HEK293 (cell line): ENCODE measurements around the gene DHRS7B.

ENCODE experiments used
- CTCF ChIA-PET: fragments of 350-600 bp; formaldehyde crosslinking; extraction: SDS; loops from one replicate; lab custom pipeline; 2021; ENCODE audit warnings: antibody characterized with exemption; lab: Yijun Ruan, JAX
- POLR2A ChIA-PET: fragments of 300-600 bp; formaldehyde crosslinking; extraction: SDS; loops from one replicate; lab custom pipeline; 2020; ENCODE audit warnings: antibody characterized with exemption, inconsistent platforms; lab: Yijun Ruan, JAX
- H3K27ac ChIP-seq: fragments of 200-500 bp; sonication (Bioruptor generic); 2 replicates; pipeline ENCODE4 v1.5.1; 2014; ENCODE audit warnings: low read depth, low read length, control low read depth, inconsistent platforms; ENCODE audit errors: extremely low read depth
- H3K36me3 ChIP-seq, 2 experiments: fragments of 200-500 bp in 1 of 2; sonication (Bioruptor generic) in 1 of 2; 1 replicate in 1 of 2; 2 replicates in 1 of 2; pipeline ENCODE4 v1.5.1; 2014 to 2017; ENCODE audit warnings: inconsistent platforms in 2 of 2, low read length in 2 of 2; ENCODE audit not compliant: control insufficient read depth in 2 of 2, insufficient read depth in 1 of 2
- H3K4me1 ChIP-seq: fragments of 200-500 bp; sonication (Bioruptor generic); 2 replicates; pipeline ENCODE4 v1.5.1; 2014; ENCODE audit warnings: mild to moderate bottlenecking, low read length, inconsistent platforms; ENCODE audit not compliant: control insufficient read depth, insufficient read depth
- H3K4me3 ChIP-seq: 2 replicates; pipeline ENCODE4 v1.5.1; 2011; ENCODE audit warnings: low read depth, mild to moderate bottlenecking, control low read depth, low read length, moderate library complexity
- H3K9me3 ChIP-seq: fragments of 200-500 bp; sonication (Bioruptor generic); 2 replicates; pipeline ENCODE4 v1.5.1; 2014; ENCODE audit warnings: low read depth, low read length, inconsistent platforms; ENCODE audit not compliant: control insufficient read depth, insufficient read depth
- KLF16 ChIP-seq: fragments of 450-650 bp; formaldehyde crosslinking; IDR thresholded peaks from 2 replicates; pipeline ENCODE4 v1.5.1; 2017; ENCODE audit warnings: missing biosample characterization, missing genetic modification characterization
- KLF7 ChIP-seq: fragments of 450-650 bp; formaldehyde crosslinking; IDR thresholded peaks from 2 replicates; pipeline ENCODE4 v1.5.1; 2016; ENCODE audit warnings: missing biosample characterization, missing genetic modification characterization, borderline replicate concordance
- MYNN ChIP-seq: fragments of 450-650 bp; formaldehyde crosslinking; IDR thresholded peaks from 2 replicates; pipeline ENCODE4 v1.5.1; 2016; ENCODE audit warnings: missing biosample characterization, missing genetic modification characterization, borderline replicate concordance
- MZF1 ChIP-seq: fragments of 450-650 bp; formaldehyde crosslinking; IDR thresholded peaks from 2 replicates; pipeline ENCODE4 v1.5.1; 2017; ENCODE audit warnings: missing biosample characterization, missing genetic modification characterization, borderline replicate concordance
- SP3 ChIP-seq: fragments of 450-650 bp; formaldehyde crosslinking; IDR thresholded peaks from 2 replicates; pipeline ENCODE4 v1.5.1; 2016; ENCODE audit warnings: missing biosample characterization, missing genetic modification characterization
- YY2 ChIP-seq: fragments of 450-650 bp; formaldehyde crosslinking; IDR thresholded peaks from 2 replicates; pipeline ENCODE4 v1.5.1; 2016; ENCODE audit warnings: missing biosample characterization, missing genetic modification characterization
- ZFP3 ChIP-seq: fragments of 450-650 bp; formaldehyde crosslinking; IDR thresholded peaks from 2 replicates; pipeline ENCODE4 v1.5.1; 2016; ENCODE audit warnings: low read depth, missing biosample characterization, missing genetic modification characterization
- ZFP41 ChIP-seq: fragments of 450-650 bp; formaldehyde crosslinking; IDR thresholded peaks from 2 replicates; pipeline ENCODE4 v1.5.1; 2016; ENCODE audit warnings: missing biosample characterization, missing genetic modification characterization, borderline replicate concordance
- ZIC2 ChIP-seq: fragments of 450-650 bp; formaldehyde crosslinking; IDR thresholded peaks from 2 replicates; pipeline ENCODE4 v1.5.1; 2016; ENCODE audit warnings: missing biosample characterization, missing genetic modification characterization
- ZNF133 ChIP-seq: fragments of 450-650 bp; formaldehyde crosslinking; IDR thresholded peaks from 2 replicates; pipeline ENCODE4 v1.5.1; 2016; ENCODE audit warnings: missing biosample characterization, missing genetic modification characterization
- ZNF529 ChIP-seq: fragments of 450-650 bp; formaldehyde crosslinking; IDR thresholded peaks from 2 replicates; pipeline ENCODE4 v1.5.1; 2017; ENCODE audit warnings: missing genetic modification characterization, missing biosample characterization; ENCODE audit not compliant: insufficient replicate concordance
- ZNF555 ChIP-seq: fragments of 450-650 bp; formaldehyde crosslinking; conservative IDR thresholded peaks from 2 replicates; pipeline ENCODE4 v1.5.1; 2017; ENCODE audit warnings: missing biosample characterization, mild to moderate bottlenecking, missing genetic modification characterization, inconsistent platforms
- ZNF558 ChIP-seq: fragments of 450-650 bp; formaldehyde crosslinking; IDR thresholded peaks from 2 replicates; pipeline ENCODE4 v1.5.1; 2016; ENCODE audit warnings: missing biosample characterization, missing genetic modification characterization
- ZNF707 ChIP-seq: fragments of 450-650 bp; formaldehyde crosslinking; IDR thresholded peaks from 2 replicates; pipeline ENCODE4 v1.5.1; 2016; ENCODE audit warnings: missing biosample characterization, missing genetic modification characterization
- ZNF747 ChIP-seq: fragments of 450-650 bp; formaldehyde crosslinking; IDR thresholded peaks from 2 replicates; pipeline ENCODE4 v1.5.1; 2016; ENCODE audit warnings: missing biosample characterization, missing genetic modification characterization
- ZNF76 ChIP-seq: fragments of 450-650 bp; formaldehyde crosslinking; IDR thresholded peaks from 2 replicates; pipeline ENCODE4; 2016; ENCODE audit warnings: low read depth, missing biosample characterization, missing genetic modification characterization, borderline replicate concordance
- ZNF792 ChIP-seq: fragments of 450-650 bp; formaldehyde crosslinking; IDR thresholded peaks from 2 replicates; pipeline ENCODE4 v1.5.1; 2016; ENCODE audit warnings: missing biosample characterization, missing genetic modification characterization
- ZSCAN23 ChIP-seq: fragments of 450-650 bp; formaldehyde crosslinking; IDR thresholded peaks from 2 replicates; pipeline ENCODE4 v1.5.1; 2016; ENCODE audit warnings: missing biosample characterization, missing genetic modification characterization
- TF ChIP-seq, protein P1 (sequence below): fragments of 450-650 bp; formaldehyde crosslinking; IDR thresholded peaks from 2 replicates; pipeline ENCODE4 v1.5.1; 2016; ENCODE audit warnings: missing biosample characterization, missing genetic modification characterization, borderline replicate concordance
- TF ChIP-seq, protein P2 (sequence below): fragments of 450-650 bp; formaldehyde crosslinking; IDR thresholded peaks from 2 replicates; pipeline ENCODE4 v1.5.1; 2016; ENCODE audit warnings: missing biosample characterization, missing genetic modification characterization
- TF ChIP-seq, protein P3 (sequence below): sonication (generic); formaldehyde crosslinking; IDR thresholded peaks from 2 replicates; pipeline ENCODE4 v1.8.1; 2022; ENCODE audit warnings: mild to moderate bottlenecking, moderate library complexity, missing genetic modification reagents

Gene DHRS7B

DNA sequence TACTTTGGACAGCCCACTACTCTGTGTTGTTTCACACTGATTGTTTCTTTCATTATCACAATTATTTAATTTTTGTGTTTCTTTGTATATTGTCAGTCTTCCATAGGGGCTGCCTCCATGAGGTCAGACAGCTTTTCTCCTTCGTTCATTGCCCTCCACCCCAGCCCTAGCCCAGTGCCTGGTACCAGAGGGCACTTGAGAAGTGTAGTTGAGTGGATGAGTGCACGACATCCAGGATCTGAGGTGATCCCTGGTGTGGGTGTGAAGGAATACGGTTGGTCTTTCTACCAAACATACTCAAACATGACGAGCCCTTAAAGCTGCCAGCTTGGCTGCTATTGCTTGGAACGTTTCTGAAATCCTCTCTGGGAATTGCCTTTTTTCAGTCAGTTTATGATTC is 37.9 kb downstream of the DHRS7B start:
- ChIA-PET POLR2A (no interaction called here), CTCF (interaction anchor here (0.6 kb wide), 2 partner anchors 9 to 318 kb away, joined by 3 to 4 read pairs; no protein-coding TSS in a partner anchor)

DNA sequence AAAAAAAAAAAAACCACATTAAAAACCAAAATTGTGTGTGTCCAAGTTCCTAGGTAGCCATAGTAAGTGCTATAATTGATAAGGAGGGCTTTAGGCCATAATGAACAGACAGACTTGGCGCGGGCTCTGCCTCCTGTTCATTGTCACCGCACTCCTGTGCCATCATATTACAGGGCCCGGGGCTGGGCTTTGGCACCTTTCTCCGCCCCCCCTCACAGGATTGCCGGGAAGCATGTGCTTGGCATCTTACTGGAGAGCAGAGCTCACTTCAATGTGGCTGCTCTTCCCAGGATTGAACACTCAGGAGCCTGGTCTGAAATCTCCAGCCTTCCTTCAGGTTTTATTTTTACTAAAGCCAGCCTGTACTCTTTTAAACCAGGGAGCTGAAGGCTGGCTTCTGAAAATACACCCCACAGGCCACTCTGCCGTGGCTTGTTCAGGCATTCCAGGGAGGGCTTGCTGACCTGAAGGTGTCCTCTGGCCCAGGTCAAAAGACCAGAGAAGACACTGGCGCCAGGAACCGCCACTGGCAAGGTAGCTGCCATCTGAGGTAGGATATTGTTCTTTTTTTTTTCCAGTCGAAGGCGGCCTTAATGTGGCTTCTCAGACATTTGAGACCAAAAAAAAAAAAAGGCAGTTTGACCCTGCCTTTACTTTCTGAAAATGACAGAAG is 39.3 kb downstream of the DHRS7B start:
- no peak overlapping the region for H3K27ac ChIP-seq
- POLR2A ChIA-PET = no interaction called here
- CTCF ChIA-PET = interaction anchor here (0.6 kb wide), 1 partner anchor 108 kb away, joined by 4 read pairs; no protein-coding TSS in a partner anchor
- peaks cover 0 to 3% of the 10 kb centered on the region in 2 experiments; a peak in 1 of 3 replicates for H3K36me3 ChIP-seq
- TF ChIP-seq SP3 (tag by site-specific recombination) (no peak), ZNF529 (tag by site-specific recombination) (no peak), ZNF792 (tag by site-specific recombination) (no peak), YY2 (no peak), ZSCAN23 (tag by site-specific recombination) (no peak), KLF16 (tag by site-specific recombination) (no peak), MYNN (tag by site-specific recombination) (no peak), ZNF747 (tag by site-specific recombination) (no peak), ZFP3 (tag by site-specific recombination) (no peak)
- TF ChIP-seq, protein P1, sequence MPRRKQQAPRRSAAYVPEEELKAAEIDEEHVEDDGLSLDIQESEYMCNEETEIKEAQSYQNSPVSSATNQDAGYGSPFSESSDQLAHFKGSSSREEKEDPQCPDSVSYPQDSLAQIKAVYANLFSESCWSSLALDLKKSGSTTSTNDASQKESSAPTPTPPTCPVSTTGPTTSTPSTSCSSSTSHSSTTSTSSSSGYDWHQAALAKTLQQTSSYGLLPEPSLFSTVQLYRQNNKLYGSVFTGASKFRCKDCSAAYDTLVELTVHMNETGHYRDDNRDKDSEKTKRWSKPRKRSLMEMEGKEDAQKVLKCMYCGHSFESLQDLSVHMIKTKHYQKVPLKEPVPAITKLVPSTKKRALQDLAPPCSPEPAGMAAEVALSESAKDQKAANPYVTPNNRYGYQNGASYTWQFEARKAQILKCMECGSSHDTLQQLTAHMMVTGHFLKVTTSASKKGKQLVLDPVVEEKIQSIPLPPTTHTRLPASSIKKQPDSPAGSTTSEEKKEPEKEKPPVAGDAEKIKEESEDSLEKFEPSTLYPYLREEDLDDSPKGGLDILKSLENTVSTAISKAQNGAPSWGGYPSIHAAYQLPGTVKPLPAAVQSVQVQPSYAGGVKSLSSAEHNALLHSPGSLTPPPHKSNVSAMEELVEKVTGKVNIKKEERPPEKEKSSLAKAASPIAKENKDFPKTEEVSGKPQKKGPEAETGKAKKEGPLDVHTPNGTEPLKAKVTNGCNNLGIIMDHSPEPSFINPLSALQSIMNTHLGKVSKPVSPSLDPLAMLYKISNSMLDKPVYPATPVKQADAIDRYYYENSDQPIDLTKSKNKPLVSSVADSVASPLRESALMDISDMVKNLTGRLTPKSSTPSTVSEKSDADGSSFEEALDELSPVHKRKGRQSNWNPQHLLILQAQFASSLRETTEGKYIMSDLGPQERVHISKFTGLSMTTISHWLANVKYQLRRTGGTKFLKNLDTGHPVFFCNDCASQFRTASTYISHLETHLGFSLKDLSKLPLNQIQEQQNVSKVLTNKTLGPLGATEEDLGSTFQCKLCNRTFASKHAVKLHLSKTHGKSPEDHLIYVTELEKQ (tag by site-specific recombination) = no peak
- TF ChIP-seq, protein P2, sequence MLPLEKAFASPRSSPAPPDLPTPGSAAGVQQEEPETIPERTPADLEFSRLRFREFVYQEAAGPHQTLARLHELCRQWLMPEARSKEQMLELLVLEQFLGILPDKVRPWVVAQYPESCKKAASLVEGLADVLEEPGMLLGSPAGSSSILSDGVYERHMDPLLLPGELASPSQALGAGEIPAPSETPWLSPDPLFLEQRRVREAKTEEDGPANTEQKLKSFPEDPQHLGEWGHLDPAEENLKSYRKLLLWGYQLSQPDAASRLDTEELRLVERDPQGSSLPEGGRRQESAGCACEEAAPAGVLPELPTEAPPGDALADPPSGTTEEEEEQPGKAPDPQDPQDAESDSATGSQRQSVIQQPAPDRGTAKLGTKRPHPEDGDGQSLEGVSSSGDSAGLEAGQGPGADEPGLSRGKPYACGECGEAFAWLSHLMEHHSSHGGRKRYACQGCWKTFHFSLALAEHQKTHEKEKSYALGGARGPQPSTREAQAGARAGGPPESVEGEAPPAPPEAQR = no peak
- H3K9me3 ChIP-seq = no peaks in the 10 kb centered on the region
- peaks cover 5% of the 10 kb centered on the region for H3K4me1 ChIP-seq
- H3K4me3 ChIP-seq = no peak overlapping the region

More for the DNA sequence above, 37.9 kb downstream of the DHRS7B start:
- no peak overlapping the region for H3K27ac ChIP-seq
- peaks cover 0 to 3% of the 10 kb centered on the region in 2 experiments; a peak in 1 of 3 replicates for H3K36me3 ChIP-seq
- no peak for TF ChIP-seq ZNF133
- no peak for TF ChIP-seq ZNF555 (tag by site-specific recombination)
- TF ChIP-seq MZF1 (tag by site-specific recombination) = no peak
- no peak for TF ChIP-seq ZFP41
- no peak for TF ChIP-seq ZNF707 (tag by site-specific recombination)
- TF ChIP-seq ZIC2 = no peak
- TF ChIP-seq, protein P3, sequence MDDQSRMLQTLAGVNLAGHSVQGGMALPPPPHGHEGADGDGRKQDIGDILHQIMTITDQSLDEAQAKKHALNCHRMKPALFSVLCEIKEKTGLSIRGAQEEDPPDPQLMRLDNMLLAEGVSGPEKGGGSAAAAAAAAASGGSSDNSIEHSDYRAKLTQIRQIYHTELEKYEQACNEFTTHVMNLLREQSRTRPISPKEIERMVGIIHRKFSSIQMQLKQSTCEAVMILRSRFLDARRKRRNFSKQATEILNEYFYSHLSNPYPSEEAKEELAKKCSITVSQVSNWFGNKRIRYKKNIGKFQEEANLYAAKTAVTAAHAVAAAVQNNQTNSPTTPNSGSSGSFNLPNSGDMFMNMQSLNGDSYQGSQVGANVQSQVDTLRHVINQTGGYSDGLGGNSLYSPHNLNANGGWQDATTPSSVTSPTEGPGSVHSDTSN = no peak
- no peak for TF ChIP-seq ZNF76 (tag by site-specific recombination)
- no peak for TF ChIP-seq ZNF558 (tag by site-specific recombination)
- no peak for TF ChIP-seq KLF7 (tag by site-specific recombination)
- TF ChIP-seq, all 188 proteins: peak for 0
- peaks cover 5% of the 10 kb centered on the region for H3K4me1 ChIP-seq
- H3K9me3 ChIP-seq = no peaks in the 10 kb centered on the region
- H3K4me3 ChIP-seq = no peak overlapping the region
